T-helper 1 cell treated with Interleukin-12 subunit alpha and Interleukin-12 subunit beta and Interleukin-4 antibody, amounts not matched to agents 30 μg/mL and 1 μg/mL, for 36 hours (primary cell): Measurements from ENCODE around the gene OR6M1.

ENCODE experiments used
- H3K27ac Mint-ChIP-seq: one replicate; pipeline ENCODE4 v1.8.0; 2021; ENCODE audit warnings: mild to moderate bottlenecking, mixed read lengths
- H3K27me3 Mint-ChIP-seq: one replicate; pipeline ENCODE4 v1.8.0; 2021; ENCODE audit warnings: low read depth, mixed read lengths
- H3K36me3 Mint-ChIP-seq: one replicate; pipeline ENCODE4 v1.8.0; 2021; ENCODE audit warnings: low read depth, mixed read lengths
- H3K4me1 Mint-ChIP-seq: one replicate; pipeline ENCODE4 v1.8.0; 2021; ENCODE audit warnings: low read depth, mixed read lengths
- H3K4me3 Mint-ChIP-seq: one replicate; pipeline ENCODE4 v1.8.0; 2021; ENCODE audit warnings: mild to moderate bottlenecking, moderate library complexity, mixed read lengths
- H3K9me3 Mint-ChIP-seq: one replicate; pipeline ENCODE4 v1.8.0; 2021; ENCODE audit warnings: mixed read lengths

OR6M1 gene

DNA sequence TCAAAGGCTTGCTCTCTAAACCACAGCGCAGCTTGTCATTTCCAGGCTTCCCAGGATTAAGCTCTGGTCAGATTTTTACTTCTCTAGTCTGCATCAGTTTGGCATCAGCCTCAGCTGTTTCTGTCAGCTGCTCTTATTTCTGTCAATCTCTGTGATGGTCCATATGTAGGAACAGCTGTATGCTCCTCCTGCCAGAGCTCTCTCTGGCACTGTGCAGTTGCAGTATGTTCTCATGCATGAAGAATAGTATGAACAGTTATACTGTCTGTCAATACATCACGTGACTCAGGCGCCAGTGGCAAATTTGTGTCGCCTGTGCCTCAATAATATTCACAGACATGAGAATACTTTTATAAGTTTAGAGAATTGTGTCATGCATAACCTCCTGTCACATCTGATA lies 6.7 kb downstream of the OR6M1 start:
- no peaks in the 10 kb centered on the region for H3K4me1 Mint-ChIP-seq
- H3K36me3 Mint-ChIP-seq = no peaks in the 10 kb centered on the region
- no peak overlapping the region for H3K4me3 Mint-ChIP-seq
- H3K27me3 Mint-ChIP-seq = peaks cover 11% of the 10 kb centered on the region
- H3K9me3 Mint-ChIP-seq = no peaks in the 10 kb centered on the region
- H3K27ac Mint-ChIP-seq = no peak overlapping the region

DNA sequence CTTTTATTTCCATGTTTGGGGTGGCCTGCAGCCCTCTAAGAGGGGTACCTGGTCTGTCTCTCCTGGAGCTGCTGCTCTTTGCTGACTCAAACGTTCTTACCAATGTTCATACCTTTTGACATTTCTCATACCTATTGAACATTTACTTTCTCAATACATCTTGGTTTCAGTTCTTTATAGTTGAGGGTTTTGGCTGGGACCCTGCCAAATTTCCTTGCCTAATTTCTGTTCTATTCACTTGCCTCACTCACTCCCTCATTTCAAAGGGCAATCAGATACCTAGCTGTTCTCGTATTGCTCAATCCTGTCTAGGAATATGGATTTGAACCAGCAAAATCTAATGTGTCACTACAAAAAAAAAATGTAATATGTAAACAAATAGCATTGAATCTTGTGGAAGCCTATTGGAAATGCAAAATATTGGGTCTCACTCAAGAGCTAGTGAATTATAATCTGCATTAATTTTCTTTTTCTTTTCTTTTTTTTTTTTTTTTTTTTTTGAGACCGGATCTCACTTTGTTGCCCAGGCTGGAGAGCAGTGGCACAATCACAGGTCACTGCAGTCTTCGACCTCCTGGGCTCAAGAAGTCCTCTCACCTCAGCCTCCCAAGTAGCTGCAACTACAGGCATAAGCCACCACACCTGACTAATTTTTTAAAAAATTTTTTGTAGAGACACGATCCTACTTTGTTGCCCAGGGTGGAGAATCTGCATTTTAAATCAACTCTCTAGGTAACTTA lies 7.5 kb downstream of the OR6M1 start:
- Mint-ChIP-seq H3K27ac (no peak overlapping the region), H3K9me3 (no peaks in the 10 kb centered on the region), H3K4me1 (no peaks in the 10 kb centered on the region), H3K4me3 (no peak overlapping the region), H3K27me3 (peaks cover 11% of the 10 kb centered on the region), H3K36me3 (no peaks in the 10 kb centered on the region)

DNA sequence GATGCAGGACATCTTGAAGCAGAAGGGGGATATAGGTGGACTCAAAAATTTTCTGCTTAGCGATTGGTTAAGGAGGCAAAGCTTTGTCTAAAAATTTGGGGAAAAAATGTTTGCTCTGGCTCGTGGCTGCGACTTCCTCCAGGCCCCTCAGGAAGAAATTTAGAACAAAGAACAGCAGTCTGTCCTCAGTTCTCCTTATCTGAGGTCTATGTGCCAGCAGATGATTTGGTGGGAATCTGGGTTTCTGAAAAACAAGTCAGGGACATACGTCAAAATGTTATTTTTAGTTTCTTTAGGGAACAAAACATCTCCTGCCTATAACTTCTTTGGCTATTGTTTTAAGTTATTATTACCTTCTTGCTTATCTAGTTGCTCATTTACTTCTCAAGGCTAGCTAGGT lies 8.1 kb downstream of the OR6M1 start:
- Mint-ChIP-seq H3K9me3 (no peaks in the 10 kb centered on the region), H3K4me1 (no peaks in the 10 kb centered on the region), H3K36me3 (no peaks in the 10 kb centered on the region), H3K27ac (no peak overlapping the region), H3K4me3 (no peak overlapping the region), H3K27me3 (peaks cover 11% of the 10 kb centered on the region)

DNA sequence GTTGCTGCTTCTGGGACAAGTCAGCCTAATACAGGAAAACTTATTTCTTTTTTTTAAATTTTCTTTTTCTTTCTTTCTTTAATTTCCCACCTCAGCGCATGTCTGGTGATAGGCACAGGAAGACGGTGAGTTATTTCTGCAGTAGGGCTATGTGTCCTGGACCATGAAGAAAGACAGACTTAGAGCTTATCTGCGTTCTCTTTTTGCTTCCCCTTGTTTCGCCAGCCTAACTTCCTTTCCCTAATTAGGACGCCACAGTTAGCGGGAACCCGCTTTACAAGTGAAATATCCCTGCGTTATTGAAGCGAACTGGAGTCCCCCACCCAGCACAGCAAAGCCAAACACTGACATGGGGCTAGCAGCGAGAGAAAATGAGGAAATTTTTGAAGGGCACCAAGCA lies 8.6 kb downstream of the OR6M1 start:
- Mint-ChIP-seq H3K9me3 (no peaks in the 10 kb centered on the region), H3K4me1 (no peaks in the 10 kb centered on the region), H3K36me3 (no peaks in the 10 kb centered on the region), H3K27ac (no peak overlapping the region), H3K4me3 (no peak overlapping the region), H3K27me3 (peaks cover 11% of the 10 kb centered on the region)

DNA sequence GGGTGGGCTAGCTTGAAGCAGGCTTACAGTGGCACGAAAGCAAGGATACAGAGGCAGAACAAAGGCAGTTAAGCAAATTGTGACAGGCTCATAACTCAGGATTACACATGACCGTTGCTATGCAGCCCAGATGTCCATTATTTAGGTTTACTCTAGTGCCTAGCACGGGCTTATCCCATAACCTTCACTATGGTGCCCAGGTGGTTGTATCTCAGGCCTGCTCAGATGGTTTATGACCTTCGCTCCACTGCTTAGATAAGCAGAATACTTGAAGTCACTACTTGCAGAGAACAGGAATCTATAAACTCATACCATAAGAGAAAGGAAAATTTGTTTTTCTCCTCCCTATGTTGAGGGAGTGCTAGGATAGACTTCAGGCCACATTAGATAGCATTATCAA lies 9.0 kb downstream of the OR6M1 start:
- H3K27me3 Mint-ChIP-seq = peaks cover 11% of the 10 kb centered on the region
- H3K27ac Mint-ChIP-seq = no peak overlapping the region
- no peak overlapping the region for H3K4me3 Mint-ChIP-seq
- H3K9me3 Mint-ChIP-seq = no peaks in the 10 kb centered on the region
- H3K4me1 Mint-ChIP-seq = no peaks in the 10 kb centered on the region
- no peaks in the 10 kb centered on the region for H3K36me3 Mint-ChIP-seq

DNA sequence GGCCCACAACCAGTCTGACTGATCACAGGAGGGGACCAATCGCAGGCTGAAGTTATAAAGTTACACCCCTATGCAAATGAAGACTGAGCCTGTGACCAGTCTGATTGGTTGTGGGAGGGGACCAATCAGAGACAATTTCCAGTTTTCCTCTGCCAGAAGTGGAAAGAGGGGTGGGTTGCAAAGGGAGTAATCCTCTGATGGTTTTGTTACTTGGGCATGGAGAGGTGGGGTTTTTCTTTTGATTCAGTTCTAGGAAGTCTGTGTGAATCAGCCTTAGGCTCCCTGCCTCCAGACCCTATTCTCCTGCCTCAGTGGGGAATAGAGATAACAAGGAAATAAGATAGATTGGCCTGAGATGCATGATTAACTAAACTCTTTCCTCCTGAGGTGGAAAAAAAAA lies 9.9 kb downstream of the OR6M1 start:
- H3K4me1 Mint-ChIP-seq = no peaks in the 10 kb centered on the region

DNA sequence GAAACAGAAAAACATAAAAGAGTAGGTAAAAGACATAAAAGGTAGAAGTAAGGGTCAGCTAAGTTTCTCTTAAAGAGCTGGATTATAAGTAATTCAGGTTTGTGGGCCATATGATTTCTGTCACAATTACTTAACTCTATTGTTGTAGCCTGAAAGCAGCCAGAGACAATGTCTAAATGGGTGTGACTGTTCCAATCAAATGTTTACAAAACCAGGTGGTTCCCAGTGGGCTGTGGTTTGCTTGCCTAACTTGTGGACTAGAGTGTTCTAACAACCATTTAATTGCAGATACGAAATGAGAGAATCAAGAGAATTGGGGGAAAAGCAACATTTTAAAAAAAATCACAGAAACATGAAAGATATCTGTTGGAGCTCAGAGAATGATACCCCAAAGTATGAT lies 22.6 kb downstream of the OR6M1 start:
- peaks cover 8% of the 10 kb centered on the region for H3K27me3 Mint-ChIP-seq
- no peaks in the 10 kb centered on the region for H3K36me3 Mint-ChIP-seq
- H3K4me3 Mint-ChIP-seq = no peak overlapping the region
- no peaks in the 10 kb centered on the region for H3K4me1 Mint-ChIP-seq
- no peaks in the 10 kb centered on the region for H3K9me3 Mint-ChIP-seq
- H3K27ac Mint-ChIP-seq = no peak overlapping the region

More for the DNA sequence above, 9.9 kb downstream of the OR6M1 start:
- no peaks in the 10 kb centered on the region for H3K36me3 Mint-ChIP-seq
- no peak overlapping the region for H3K4me3 Mint-ChIP-seq
- no peaks in the 10 kb centered on the region for H3K9me3 Mint-ChIP-seq
- H3K27ac Mint-ChIP-seq = no peak overlapping the region
- peaks cover 11% of the 10 kb centered on the region for H3K27me3 Mint-ChIP-seq

DNA sequence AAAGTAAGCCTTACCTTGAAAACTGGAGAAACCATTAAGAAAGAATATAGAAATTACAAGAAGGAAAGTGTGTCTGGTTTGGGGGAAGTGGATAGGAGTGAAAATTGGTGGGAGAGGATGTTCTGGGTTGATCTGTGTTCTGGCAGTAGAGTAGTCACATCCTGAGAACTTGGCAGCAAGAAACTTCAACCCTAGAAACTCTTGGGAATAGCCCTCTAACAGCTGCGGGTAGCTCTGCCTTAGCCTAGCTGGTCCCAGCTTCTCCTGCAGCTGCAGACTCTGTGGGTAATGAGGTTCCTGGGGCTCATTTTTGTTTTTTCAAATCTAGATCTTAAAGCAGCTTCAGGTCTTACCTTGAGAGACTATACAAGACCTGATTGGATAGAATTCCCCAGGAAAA lies 27.6 kb downstream of the OR6M1 start:
- Mint-ChIP-seq H3K4me1 (no peaks in the 10 kb centered on the region), H3K4me3 (no peak overlapping the region), H3K9me3 (no peaks in the 10 kb centered on the region), H3K27me3 (peaks cover 8% of the 10 kb centered on the region), H3K27ac (no peak overlapping the region), H3K36me3 (no peaks in the 10 kb centered on the region)

DNA sequence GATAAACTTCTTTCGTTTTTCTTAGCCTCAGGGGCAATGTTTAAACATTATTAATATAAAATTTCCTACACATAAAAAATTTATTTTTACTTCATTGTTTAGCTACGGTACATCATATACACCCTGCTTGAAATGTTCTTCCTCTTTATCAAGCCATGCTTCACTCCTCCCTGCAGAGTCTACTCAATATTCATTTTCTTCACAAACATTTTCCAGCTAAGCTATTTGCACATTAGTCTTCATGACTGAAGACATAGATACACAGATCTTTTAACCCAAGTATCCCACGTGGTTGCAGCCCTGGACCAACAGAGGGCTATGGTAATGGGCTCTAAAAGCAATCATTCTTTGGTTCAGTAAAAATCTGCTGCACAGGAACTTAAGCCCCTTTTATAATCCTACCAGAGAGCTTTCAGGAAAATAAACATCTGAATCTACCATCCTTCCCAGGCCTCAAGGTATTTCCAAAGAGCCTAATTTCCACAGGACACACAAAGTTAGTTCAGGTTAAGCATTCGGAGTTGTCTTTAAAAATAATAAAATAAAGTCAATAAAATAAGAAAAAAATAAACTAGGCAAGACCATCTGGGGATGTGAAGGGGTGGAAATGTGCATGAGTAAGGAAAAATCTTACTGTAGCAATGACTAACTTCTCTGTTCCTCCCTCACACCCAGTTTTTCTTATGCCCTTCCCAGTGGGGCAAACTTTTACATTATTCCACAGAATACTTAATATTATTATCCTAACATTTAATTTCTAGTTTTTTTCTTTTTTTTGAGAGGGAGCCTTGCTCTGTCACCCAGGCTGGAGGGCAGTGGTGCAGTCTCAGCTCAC lies 30.2 kb downstream of the OR6M1 start:
- Mint-ChIP-seq H3K36me3 (no peaks in the 10 kb centered on the region), H3K4me3 (no peak overlapping the region), H3K27me3 (peaks cover 8% of the 10 kb centered on the region), H3K27ac (no peak overlapping the region), H3K9me3 (no peaks in the 10 kb centered on the region), H3K4me1 (no peaks in the 10 kb centered on the region)

DNA sequence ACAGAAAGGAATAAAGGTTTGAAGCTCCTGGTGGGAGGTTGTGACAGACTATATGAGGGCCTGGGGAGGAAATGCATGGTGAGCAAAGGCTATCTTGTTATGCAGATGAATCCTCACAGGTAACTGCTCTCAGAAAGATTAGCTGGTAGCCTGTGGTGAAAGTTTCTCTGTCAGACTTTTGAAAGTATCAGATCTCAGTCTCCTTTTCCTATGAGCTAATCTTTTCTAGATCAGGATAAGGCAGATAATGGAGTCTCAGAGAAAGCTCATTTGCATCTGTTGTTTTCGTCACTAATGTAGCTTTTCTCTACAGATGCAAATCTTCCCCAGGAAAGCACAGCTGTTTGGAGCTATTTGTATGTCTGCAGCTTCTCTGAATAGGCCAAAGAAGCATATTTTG lies 30.9 kb downstream of the OR6M1 start:
- no peaks in the 10 kb centered on the region for H3K36me3 Mint-ChIP-seq
- H3K27ac Mint-ChIP-seq = no peak overlapping the region
- H3K4me1 Mint-ChIP-seq = no peaks in the 10 kb centered on the region
- H3K9me3 Mint-ChIP-seq = no peaks in the 10 kb centered on the region
- H3K27me3 Mint-ChIP-seq = peaks cover 8% of the 10 kb centered on the region
- H3K4me3 Mint-ChIP-seq = no peak overlapping the region

DNA sequence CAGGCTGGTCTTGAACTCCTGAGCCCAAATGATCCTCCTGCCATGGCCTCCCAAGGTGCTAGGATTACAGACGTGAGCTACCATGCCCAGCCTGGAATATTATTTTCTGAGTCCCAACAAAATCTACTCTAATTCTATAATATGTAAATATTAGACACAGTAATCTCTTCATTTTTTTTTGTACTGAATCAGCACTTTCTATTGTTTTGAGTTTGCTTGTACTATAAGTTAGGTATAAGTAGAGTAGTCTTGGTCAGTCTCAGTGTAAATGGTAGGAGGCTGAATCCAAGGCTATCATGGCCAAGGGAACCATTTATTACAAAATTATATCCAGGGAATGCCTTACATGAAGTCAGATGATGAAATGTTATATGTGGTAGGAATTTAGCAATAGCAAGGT lies 32.2 kb downstream of the OR6M1 start:
- Mint-ChIP-seq H3K4me1 (no peaks in the 10 kb centered on the region), H3K27ac (no peak overlapping the region), H3K4me3 (no peak overlapping the region), H3K36me3 (no peaks in the 10 kb centered on the region), H3K27me3 (peaks cover 8% of the 10 kb centered on the region), H3K9me3 (no peaks in the 10 kb centered on the region)

DNA sequence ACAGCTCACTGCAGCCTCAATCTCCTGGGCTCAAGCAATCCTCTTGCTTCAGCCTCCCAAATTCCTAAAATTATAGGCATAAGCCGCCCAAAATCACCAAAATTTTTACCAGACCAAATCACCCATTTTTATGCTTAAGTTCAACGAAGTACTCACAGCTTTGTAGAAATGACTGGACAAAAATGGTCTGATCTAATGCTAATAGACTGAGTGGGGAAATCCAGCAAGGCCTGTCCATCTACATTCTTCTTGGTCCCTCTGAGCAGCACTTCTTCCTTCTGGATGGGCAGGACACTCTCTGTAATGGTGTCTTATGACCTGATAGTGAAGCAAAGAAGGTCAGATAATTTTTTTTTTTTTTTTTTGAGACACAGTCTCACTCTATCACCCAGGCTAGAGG lies 33.1 kb downstream of the OR6M1 start:
- Mint-ChIP-seq H3K4me1 (no peaks in the 10 kb centered on the region), H3K27ac (no peak overlapping the region), H3K4me3 (no peak overlapping the region), H3K27me3 (peaks cover 5% of the 10 kb centered on the region), H3K9me3 (no peaks in the 10 kb centered on the region), H3K36me3 (no peaks in the 10 kb centered on the region)

DNA sequence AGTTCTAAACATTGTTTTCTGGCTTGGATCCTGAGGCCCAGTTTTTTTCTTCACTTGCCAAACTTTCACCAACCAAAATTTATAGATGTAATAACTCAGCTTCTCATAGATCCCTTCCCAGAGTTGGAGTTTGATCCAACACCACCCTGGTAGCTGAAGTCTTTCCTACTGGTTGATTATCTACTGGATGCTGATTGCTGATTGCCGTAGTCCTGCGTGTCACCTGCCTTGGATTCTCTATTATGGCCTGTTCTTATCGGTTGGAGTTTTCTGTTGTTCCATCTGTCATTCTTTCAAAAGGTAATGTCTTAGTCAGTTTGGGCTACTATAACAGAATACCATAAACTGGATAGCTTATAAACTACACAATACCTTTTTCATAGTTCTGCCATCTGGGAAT lies 34.5 kb downstream of the OR6M1 start:
- no peaks in the 10 kb centered on the region for H3K9me3 Mint-ChIP-seq

DNA sequence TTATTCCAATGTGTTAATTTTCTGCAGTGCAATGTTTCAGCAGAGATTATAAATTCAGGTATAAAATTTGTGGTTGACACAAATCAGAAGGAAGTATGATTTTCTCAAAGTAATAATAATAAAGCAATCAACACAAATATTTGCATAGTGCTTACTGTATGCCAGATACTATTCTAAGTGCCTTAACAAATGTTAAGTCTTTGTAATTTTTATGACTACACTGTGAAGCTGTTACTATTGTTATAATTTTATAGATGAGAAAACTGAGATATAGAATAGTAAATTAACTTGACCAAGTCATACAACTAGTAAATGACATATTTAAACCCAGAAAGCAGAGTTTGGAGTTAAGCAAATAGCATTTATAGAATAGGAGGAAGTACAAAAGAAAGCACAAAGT lies 35.4 kb downstream of the OR6M1 start:
- Mint-ChIP-seq H3K4me1 (no peaks in the 10 kb centered on the region), H3K4me3 (no peak overlapping the region), H3K27ac (no peak overlapping the region), H3K27me3 (peaks cover 16% of the 10 kb centered on the region), H3K36me3 (no peaks in the 10 kb centered on the region), H3K9me3 (no peaks in the 10 kb centered on the region)

More for the DNA sequence above, 34.5 kb downstream of the OR6M1 start:
- H3K27me3 Mint-ChIP-seq = peaks cover 12% of the 10 kb centered on the region
- no peaks in the 10 kb centered on the region for H3K36me3 Mint-ChIP-seq
- no peak overlapping the region for H3K4me3 Mint-ChIP-seq
- H3K4me1 Mint-ChIP-seq = no peaks in the 10 kb centered on the region
- H3K27ac Mint-ChIP-seq = no peak overlapping the region

DNA sequence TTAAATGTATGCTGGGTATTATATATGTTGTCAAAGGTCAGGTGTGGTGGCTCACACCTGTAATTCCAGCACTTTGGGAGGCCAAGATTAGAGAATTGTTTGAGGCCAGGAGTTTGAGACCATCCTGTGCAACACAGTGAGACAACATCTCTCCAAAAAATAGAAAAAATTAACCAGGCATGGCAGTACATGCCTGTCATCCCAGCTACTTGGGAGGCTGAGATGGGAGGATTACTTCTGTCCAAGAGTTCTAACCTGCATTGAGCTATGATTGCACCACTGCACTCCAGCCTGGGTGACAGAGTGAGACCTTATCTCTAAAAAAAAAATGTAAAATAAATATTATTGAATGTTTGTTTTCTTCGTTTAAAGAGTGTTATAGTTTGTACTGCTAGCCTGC lies 40.5 kb downstream of the OR6M1 start:
- peaks cover 24% of the 10 kb centered on the region for H3K27me3 Mint-ChIP-seq
- H3K27ac Mint-ChIP-seq = no peak overlapping the region
- no peak overlapping the region for H3K4me3 Mint-ChIP-seq
- H3K36me3 Mint-ChIP-seq = peaks cover 10% of the 10 kb centered on the region
- H3K4me1 Mint-ChIP-seq = no peaks in the 10 kb centered on the region
- peaks cover 21% of the 10 kb centered on the region for H3K9me3 Mint-ChIP-seq
